K562 (cell line): ENCODE measurements around the gene ACSL3. TPM values are rescaled to one million over a fixed set of nuclear protein-coding genes. Genes with fewer than 3 reads are reported as not detected.

Source experiments
- ATF1 ChIP-seq, 2 experiments: fragments of 450-650 bp in 1 of 2; IDR thresholded peaks; 2 replicates each; pipeline ENCODE4 v1.6.1; 2016; ENCODE audit warnings: missing compliant biosample characterization in 1 of 2, missing genetic modification characterization in 1 of 2
- BHLHE40 ChIP-seq: IDR thresholded peaks from 2 replicates; pipeline ENCODE4 v1.6.1; 2011; ENCODE audit warnings: low read length, improper control_type of control experiment
- CTBP1 ChIP-seq: fragments of 450-650 bp; IDR thresholded peaks from 2 replicates; pipeline ENCODE4 v1.6.1; 2016; ENCODE audit warnings: borderline replicate concordance
- DNMT1 ChIP-seq: fragments of 450-650 bp; IDR thresholded peaks from 2 replicates; pipeline ENCODE4 v1.6.1; 2016; ENCODE audit warnings: antibody characterized with exemption, mild to moderate bottlenecking
- EP300 ChIP-seq: IDR thresholded peaks from 2 replicates; pipeline ENCODE4 v1.6.1; 2012; ENCODE audit warnings: low read length, improper control_type of control experiment
- ESRRA ChIP-seq: fragments of 450-650 bp; IDR thresholded peaks from 2 replicates; pipeline ENCODE4 v1.6.1; 2014; ENCODE audit warnings: low read depth, mild to moderate bottlenecking, moderate library complexity, borderline replicate concordance
- HOXB6 ChIP-seq: fragments of 250-450 bp; sonication (Bioruptor Pico); IDR thresholded peaks from 2 replicates; pipeline ENCODE4 v1.5.1; 2022; ENCODE audit warnings: mild to moderate bottlenecking, borderline replicate concordance
- NCOA6 ChIP-seq: fragments of 450-650 bp; IDR thresholded peaks from 2 replicates; pipeline ENCODE4 v1.6.1; 2017; ENCODE audit warnings: mild to moderate bottlenecking
- RHOXF2B ChIP-seq: fragments of 250-450 bp; sonication (Bioruptor Pico); conservative IDR thresholded peaks from 2 replicates; pipeline ENCODE4 v1.5.1; 2021
- SAFB ChIP-seq: fragments of 200-400 bp; formaldehyde crosslinking; IDR thresholded peaks from 2 replicates; pipeline ENCODE4 v1.6.1; 2017; ENCODE audit warnings: low read depth, low read length, borderline replicate concordance
- SIRT6 ChIP-seq: IDR thresholded peaks from one replicate; pipeline ENCODE4 v1.6.1; 2012; ENCODE audit warnings: low read depth, mild to moderate bottlenecking, control low read depth, inconsistent platforms, low read length, moderate library complexity
- SMARCB1 ChIP-seq: IDR thresholded peaks from 2 replicates; pipeline ENCODE4 v1.6.1; 2011; ENCODE audit warnings: improper control_type of control experiment, low read depth; ENCODE audit not compliant: insufficient read length
- SRSF7 ChIP-seq: fragments of 200-400 bp; formaldehyde crosslinking; optimal IDR thresholded peaks from 2 replicates; pipeline ENCODE3; 2017; ENCODE audit warnings: mild to moderate bottlenecking, low read depth, low read length
- TAF7 ChIP-seq: fragments of 450-650 bp; IDR thresholded peaks from 2 replicates; pipeline ENCODE4 v1.6.1; 2016; ENCODE audit warnings: missing genetic modification characterization, missing compliant biosample characterization
- ZBTB1 ChIP-seq: sonication (generic); formaldehyde crosslinking; IDR thresholded peaks from 2 replicates; pipeline ENCODE4 v1.8.1; 2023; ENCODE audit warnings: missing genetic modification reagents, low read depth, mild to moderate bottlenecking, borderline replicate concordance
- ZNF133 ChIP-seq: fragments of 250-450 bp; sonication (Bioruptor Pico); IDR thresholded peaks from 2 replicates; pipeline ENCODE4 v1.4.0; 2020; ENCODE audit warnings: mild to moderate bottlenecking
- ZNF143 ChIP-seq: sonication (generic); formaldehyde crosslinking; IDR thresholded peaks from 2 replicates; pipeline ENCODE4 v1.9.0; 2022; ENCODE audit warnings: mild to moderate bottlenecking, missing genetic modification reagents
- ZNF24 ChIP-seq: fragments of 450-650 bp; IDR thresholded peaks from 2 replicates; pipeline ENCODE4 v1.6.1; 2016
- polyA plus RNA-seq, 8 experiments: library from polyadenylated mRNA; depleted of rRNA in 4 of 8; stranded (reverse) in 5 of 8; unstranded in 3 of 8; fragments of >200 nt; fragmentation: Nextera tagmentation in 2 of 8; fragmentation: Illumina TruSeq in 1 of 8; extraction: Ambion mirVana in 2 of 8; extraction: Trizol in 1 of 8; gene quantifications; 2 replicates each; pipeline versions ENCODE4 v1.2.1 to v1.2.3, GENCODE V29; 2011 to 2014; ENCODE audit warnings: inconsistent platforms in 1 of 8, missing spikeins in 1 of 8
- total RNA-seq, 7 experiments: library from RNA; depleted of rRNA in 6 of 7; stranded (reverse); fragments of >200 nt in 6 of 7; fragmentation: Illumina TruSeq in 2 of 7; extraction: Trizol in 2 of 7; gene quantifications; 2 replicates each; pipeline versions ENCODE4 v1.2.1 to v1.2.3, GENCODE V29; 2011 to 2021; ENCODE audit warnings: low replicate concordance in 1 of 7
- TF ChIP-seq, protein P1 (sequence below): sonication (generic); formaldehyde crosslinking; IDR thresholded peaks from 2 replicates; pipeline ENCODE4 v1.4.0; 2020; ENCODE audit warnings: mild to moderate bottlenecking, missing genetic modification reagents
- TF ChIP-seq, protein P2 (sequence below), 2 experiments: IDR thresholded peaks in 1 of 2; conservative IDR thresholded peaks in 1 of 2; 2 replicates each; pipeline ENCODE4 v1.6.1; 2016; ENCODE audit warnings: low read depth in 2 of 2, mild to moderate bottlenecking in 1 of 2, missing compliant biosample characterization in 1 of 2, missing genetic modification characterization in 1 of 2, moderate library complexity in 1 of 2

The ACSL3 gene
- total and polyA plus RNA-seq, 9 of the 15 experiments (the other 6 are each of a cell fraction or from before 2014, with no cell fraction given), result 21.3 to 123 (median 85.2) TPM

DNA sequence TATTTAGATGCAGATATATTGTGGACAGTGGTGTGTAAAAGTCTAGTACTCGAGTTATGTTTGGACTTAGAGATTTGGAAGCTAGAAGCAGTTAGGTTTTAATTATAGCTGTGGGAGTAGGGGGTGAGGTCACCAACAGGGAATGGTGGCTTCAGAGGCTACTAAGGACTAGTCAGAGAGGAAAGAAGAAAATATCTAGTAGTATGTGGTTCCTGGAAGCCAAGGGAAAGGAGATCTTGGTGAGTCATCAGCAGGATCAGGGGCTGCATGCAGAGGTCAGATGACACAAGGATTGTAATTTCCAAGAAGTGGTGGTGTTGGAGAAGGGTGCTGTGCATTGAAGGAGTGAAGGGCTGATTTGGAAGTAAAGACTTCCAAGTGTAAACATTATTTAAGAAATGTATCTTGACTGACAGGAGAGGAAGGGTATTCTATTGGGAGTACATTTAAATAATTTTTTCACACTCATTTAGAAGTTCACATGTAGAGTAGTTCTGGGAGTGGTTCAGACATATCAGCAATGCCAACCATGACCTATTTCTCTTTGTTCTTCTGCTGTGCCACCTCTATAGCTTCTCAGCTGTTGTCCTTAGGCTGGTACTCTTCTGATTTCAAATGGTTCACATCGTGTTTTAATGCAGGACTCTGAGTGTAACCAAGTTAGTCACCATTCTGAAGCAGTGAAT is 59.1 kb downstream of the ACSL3 start (continued):
- TF ChIP-seq ZBTB1 (no peak), ATF1 (CRISPR knock-in tag; IDR thresholded peaks at IDR 0.05) (no peak), ATF1 (tag; IDR thresholded peaks at IDR 0.05) (0 out of 2 replicates have a peak, but pooled peaks have one; percentile 29), TAF7 (tag) (no peak), ZNF133 (CRISPR knock-in tag) (no peak), NCOA6 (no peak), BHLHE40 (no peak), ESRRA (no peak), CTBP1 (0 out of 2 replicates have a peak, but pooled peaks have one; percentile 26), ZNF143 (CRISPR knock-in tag) (no peak), SIRT6 (no peak), HOXB6 (CRISPR knock-in tag) (no peak), EP300 (0 out of 2 replicates have a peak, but pooled peaks have one; percentile 31), RHOXF2B (no peak), SRSF7 (no peak), SAFB (no peak), ZNF24 (no peak), DNMT1 (no peak), SMARCB1 (no peak)
- TF ChIP-seq, protein P1, sequence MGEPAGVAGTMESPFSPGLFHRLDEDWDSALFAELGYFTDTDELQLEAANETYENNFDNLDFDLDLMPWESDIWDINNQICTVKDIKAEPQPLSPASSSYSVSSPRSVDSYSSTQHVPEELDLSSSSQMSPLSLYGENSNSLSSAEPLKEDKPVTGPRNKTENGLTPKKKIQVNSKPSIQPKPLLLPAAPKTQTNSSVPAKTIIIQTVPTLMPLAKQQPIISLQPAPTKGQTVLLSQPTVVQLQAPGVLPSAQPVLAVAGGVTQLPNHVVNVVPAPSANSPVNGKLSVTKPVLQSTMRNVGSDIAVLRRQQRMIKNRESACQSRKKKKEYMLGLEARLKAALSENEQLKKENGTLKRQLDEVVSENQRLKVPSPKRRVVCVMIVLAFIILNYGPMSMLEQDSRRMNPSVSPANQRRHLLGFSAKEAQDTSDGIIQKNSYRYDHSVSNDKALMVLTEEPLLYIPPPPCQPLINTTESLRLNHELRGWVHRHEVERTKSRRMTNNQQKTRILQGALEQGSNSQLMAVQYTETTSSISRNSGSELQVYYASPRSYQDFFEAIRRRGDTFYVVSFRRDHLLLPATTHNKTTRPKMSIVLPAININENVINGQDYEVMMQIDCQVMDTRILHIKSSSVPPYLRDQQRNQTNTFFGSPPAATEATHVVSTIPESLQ, result no peak
- TF ChIP-seq, protein P2, sequence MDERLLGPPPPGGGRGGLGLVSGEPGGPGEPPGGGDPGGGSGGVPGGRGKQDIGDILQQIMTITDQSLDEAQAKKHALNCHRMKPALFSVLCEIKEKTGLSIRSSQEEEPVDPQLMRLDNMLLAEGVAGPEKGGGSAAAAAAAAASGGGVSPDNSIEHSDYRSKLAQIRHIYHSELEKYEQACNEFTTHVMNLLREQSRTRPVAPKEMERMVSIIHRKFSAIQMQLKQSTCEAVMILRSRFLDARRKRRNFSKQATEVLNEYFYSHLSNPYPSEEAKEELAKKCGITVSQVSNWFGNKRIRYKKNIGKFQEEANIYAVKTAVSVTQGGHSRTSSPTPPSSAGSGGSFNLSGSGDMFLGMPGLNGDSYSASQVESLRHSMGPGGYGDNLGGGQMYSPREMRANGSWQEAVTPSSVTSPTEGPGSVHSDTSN (CRISPR knock-in tag; IDR thresholded peaks at IDR 0.05; ENCODE audit: low read depth), result no peak
- TF ChIP-seq, protein P2 (tag; conservative IDR thresholded peaks at IDR 0.05; ENCODE audit: low read depth), result no peak
